ENCODE data around the gene ANGEL1. TPM values are rescaled to one million over a fixed set of nuclear protein-coding genes. Genes with fewer than 3 reads are reported as not detected.

ANGEL1 gene, protein sequence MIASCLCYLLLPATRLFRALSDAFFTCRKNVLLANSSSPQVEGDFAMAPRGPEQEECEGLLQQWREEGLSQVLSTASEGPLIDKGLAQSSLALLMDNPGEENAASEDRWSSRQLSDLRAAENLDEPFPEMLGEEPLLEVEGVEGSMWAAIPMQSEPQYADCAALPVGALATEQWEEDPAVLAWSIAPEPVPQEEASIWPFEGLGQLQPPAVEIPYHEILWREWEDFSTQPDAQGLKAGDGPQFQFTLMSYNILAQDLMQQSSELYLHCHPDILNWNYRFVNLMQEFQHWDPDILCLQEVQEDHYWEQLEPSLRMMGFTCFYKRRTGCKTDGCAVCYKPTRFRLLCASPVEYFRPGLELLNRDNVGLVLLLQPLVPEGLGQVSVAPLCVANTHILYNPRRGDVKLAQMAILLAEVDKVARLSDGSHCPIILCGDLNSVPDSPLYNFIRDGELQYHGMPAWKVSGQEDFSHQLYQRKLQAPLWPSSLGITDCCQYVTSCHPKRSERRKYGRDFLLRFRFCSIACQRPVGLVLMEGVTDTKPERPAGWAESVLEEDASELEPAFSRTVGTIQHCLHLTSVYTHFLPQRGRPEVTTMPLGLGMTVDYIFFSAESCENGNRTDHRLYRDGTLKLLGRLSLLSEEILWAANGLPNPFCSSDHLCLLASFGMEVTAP
- total RNA-seq, result 10 to 100 TPM; 13.8 to 35.6 (median 23.6) TPM

DNA sequence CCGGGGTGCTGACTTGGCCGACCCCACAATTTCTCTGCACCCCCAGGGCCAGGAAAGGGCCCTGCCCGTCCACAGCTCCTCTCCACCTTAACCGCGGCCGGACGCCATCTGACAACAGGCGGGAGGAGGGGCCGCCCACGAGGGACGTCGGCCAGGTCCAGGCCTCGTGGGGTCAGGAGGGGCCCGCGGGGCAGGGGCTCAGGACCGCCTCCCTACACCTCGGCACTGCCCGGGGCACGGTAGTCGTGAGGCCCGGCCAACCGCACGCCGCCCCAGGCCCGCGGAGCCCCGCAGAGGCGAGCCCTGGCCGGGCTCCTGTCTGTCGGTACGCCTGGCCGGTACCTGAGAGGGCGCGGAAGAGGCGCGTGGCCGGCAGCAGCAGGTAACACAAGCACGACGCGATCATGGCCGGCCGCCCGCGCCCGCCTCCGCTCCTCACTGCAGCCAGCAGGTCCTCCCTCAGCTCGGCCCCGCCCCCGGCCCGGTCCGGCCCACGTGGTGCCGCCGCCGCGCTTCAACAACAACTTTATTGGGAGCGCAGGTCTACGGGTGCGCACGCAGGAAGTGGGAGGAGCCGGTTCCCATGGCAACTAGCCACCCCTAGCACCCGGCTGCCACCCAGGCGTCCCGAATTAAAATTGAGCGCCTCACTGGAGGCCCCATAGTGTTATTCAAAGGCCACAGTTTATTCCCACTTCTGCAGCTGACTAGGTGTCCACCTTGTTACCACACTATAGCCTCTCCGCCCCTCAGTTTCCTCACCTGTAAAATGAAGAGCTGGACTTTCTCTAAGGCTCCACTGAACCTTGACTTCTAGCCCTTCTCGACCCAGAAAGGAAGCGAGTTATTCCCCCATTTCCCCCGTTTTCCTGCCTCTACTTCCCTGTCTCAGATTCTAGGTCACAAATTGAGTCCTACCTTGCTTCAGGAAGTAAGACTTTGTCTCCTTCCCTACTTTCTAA is at the start of gene ANGEL1:
Gene ANGEL1 (minus strand): TSS at position 461 of the 962 bp plus-strand sequence. CDS start 55 bp downstream, at position 406.
- ATAC-seq (ENCODE audit: low FRiP score in 2 of 2) (peak; percentile 95), DNase-seq (peak; percentile 98 to 100)
- Histone ChIP-seq H3K27me3 (no peaks in the 10 kb centered on the region), H3K4me3 (peak within 1 kb of the TSS; percentile 71 to 91 (median 78)), H3K9me3 (no peaks in the 10 kb centered on the region), H3K27ac (peak within 1 kb of the TSS; percentile 87 to 96 (median 89)), H3K4me1 (peaks cover 16 to 29% (median 18%) of the 10 kb centered on the region in 4 donors), H3K36me3 (peaks cover 0 to 16% (median 10%) of the 10 kb centered on the region in 4 donors)
- WGBS, 2 donors, result 6 to 28% methylated on average over 11 to 46 of the region's 69 CpGs
- TF ChIP-seq CTCF (IDR thresholded peaks at IDR 0.05), result peak in 3 of 6 experiments; percentile 9 to 36 (median 21)
- peak in 1 of 4 donors; percentile 79 for TF ChIP-seq EP300 (IDR thresholded peaks at IDR 0.05)
- TF ChIP-seq POLR2A (IDR thresholded peaks at IDR 0.05), result peak; percentile 30 to 98 (median 90)
- TF ChIP-seq POLR2AphosphoS5 (IDR thresholded peaks at IDR 0.05), result peak; percentile 90

DNA sequence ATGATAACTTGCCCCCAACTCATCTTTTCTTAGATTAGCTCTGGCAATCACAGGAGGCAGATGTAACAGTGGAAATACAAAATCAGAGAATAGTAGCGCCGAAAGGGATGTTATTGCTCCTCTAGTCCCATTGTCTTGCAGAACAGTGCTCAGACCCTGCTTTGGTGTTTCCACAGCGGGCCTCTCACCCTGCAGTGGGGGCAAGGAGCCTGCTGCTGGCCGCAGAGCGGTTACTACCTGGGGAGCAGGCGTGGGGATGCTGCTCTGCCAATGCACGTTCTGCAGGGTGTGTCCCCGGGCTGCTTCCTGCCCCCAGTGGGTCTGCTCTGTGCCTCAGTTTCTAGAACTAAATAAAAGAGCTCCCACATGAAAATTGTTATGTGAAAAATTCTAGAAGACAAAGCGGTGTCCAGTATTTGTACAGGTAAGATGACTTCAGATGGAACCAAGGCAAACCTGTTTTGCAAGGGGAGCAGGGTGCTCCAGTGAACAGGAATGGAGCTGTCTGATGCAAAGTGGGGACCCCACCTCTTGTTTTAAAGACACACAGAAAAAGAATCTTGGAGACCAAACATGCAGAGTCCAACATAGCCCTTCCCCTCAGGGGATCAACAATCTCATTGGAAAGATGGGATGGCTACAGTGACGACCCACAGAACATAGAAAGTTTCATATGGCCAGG is 49.0 kb upstream of the ANGEL1 start:
- peaks cover 20 to 28% (median 25%) of the 10 kb centered on the region in 4 donors for H3K4me1 ChIP-seq
- H3K36me3 ChIP-seq, result no peaks in the 10 kb centered on the region
- H3K27ac ChIP-seq, result no peak overlapping the region
- no peak for TF ChIP-seq POLR2AphosphoS5 (IDR thresholded peaks at IDR 0.05)
- TF ChIP-seq CTCF (IDR thresholded peaks at IDR 0.05), result no peak
- no peak for TF ChIP-seq POLR2A (IDR thresholded peaks at IDR 0.05)
- TF ChIP-seq EP300 (IDR thresholded peaks at IDR 0.05), result no peak
- H3K27me3 ChIP-seq, result no peaks in the 10 kb centered on the region
- H3K4me3 ChIP-seq, result no peak overlapping the region
- ATAC-seq (ENCODE audit: low FRiP score in 2 of 2), result no peak
- DNase-seq, result no peak
- WGBS, 2 donors, result 65 to 80% methylated on average over 9 to 10 of the region's 10 CpGs
- no peaks in the 10 kb centered on the region for H3K9me3 ChIP-seq

DNA sequence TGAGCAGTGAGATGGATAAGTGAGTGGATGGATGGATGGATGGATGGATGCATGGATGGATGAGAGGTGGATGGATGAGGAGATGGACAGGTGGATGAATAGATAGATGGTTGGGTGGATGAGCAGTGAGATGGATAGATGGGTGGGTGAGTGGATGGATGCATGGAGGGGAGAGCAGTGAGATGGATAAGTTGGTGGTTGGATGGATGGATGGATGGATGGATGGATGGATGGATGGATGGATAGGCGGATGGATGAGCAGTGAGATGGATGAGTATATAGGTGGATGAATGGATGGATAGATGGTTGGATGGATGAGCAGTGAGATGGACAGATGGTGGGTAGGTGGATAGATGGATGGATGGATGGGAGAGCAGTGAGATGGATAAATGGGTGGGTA is 44.1 kb upstream of the ANGEL1 start:
- no peak for ATAC-seq (ENCODE audit: low FRiP score in 2 of 2)
- H3K9me3 ChIP-seq, result no peaks in the 10 kb centered on the region
- H3K36me3 ChIP-seq, result no peaks in the 10 kb centered on the region
- H3K27ac ChIP-seq, result no peak overlapping the region
- no peaks in the 10 kb centered on the region for H3K27me3 ChIP-seq
- no peaks in the 10 kb centered on the region for H3K4me1 ChIP-seq
- no peak for DNase-seq
- TF ChIP-seq POLR2AphosphoS5 (IDR thresholded peaks at IDR 0.05) (no peak), POLR2A (IDR thresholded peaks at IDR 0.05) (no peak), CTCF (IDR thresholded peaks at IDR 0.05) (no peak), EP300 (IDR thresholded peaks at IDR 0.05) (no peak)
- 88 to 91% methylated on average over 1 of the region's 1 CpG for WGBS, 2 donors
- no peak overlapping the region for H3K4me3 ChIP-seq

DNA sequence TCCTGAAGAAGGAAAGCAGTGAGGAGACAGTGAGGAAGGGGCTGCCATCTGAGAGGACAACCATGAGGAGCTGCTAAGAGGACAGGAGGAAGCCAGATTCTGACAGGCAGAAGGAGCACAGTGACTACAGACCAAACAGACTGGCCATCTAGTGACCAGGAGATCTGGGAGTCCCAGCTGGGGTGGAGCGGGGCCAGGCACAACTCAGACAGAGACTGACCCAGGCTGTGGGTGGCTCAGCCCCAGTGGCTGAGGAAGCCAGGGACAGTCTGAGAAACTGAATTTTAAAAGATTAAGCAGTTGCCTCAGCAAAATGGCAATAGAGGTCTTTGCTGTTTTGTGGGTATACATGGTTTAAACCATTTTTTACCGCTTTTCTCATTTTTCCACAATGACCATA is 42.4 kb upstream of the ANGEL1 start:
- no peak overlapping the region for H3K27ac ChIP-seq
- H3K4me1 ChIP-seq, result no peaks in the 10 kb centered on the region
- H3K36me3 ChIP-seq, result no peaks in the 10 kb centered on the region
- TF ChIP-seq CTCF (IDR thresholded peaks at IDR 0.05) (no peak), POLR2A (IDR thresholded peaks at IDR 0.05) (no peak), EP300 (IDR thresholded peaks at IDR 0.05) (no peak), POLR2AphosphoS5 (IDR thresholded peaks at IDR 0.05) (no peak)
- no peaks in the 10 kb centered on the region for H3K9me3 ChIP-seq
- H3K4me3 ChIP-seq, result no peak overlapping the region
- H3K27me3 ChIP-seq, result no peaks in the 10 kb centered on the region
- 91 to 100% methylated on average over 2 of the region's 2 CpGs for WGBS, 2 donors
- ATAC-seq (ENCODE audit: low FRiP score in 2 of 2), result no peak
- DNase-seq, result no peak

All from upper lobe of left lung (tissue), 6 donors.